Activated CD8-positive, alpha-beta memory T cell treated with anti-CD3 and anti-CD28 coated beads, Interleukin-2, amount 50 U/mL, for 24 hours (primary cell): ENCODE measurements around the gene PIK3CD.
"Not testable (repeated sequence)": the region's sequence is repeated elsewhere in the genome, so short reads cannot be mapped to it uniquely, and the experiment has no call there.

Experiments
- DNase-seq: peaks from one replicate; pipeline ENCODE4 v3.0.0-alpha.2; 2020; ENCODE audit errors: extremely low read depth

Gene PIK3CD

DNA sequence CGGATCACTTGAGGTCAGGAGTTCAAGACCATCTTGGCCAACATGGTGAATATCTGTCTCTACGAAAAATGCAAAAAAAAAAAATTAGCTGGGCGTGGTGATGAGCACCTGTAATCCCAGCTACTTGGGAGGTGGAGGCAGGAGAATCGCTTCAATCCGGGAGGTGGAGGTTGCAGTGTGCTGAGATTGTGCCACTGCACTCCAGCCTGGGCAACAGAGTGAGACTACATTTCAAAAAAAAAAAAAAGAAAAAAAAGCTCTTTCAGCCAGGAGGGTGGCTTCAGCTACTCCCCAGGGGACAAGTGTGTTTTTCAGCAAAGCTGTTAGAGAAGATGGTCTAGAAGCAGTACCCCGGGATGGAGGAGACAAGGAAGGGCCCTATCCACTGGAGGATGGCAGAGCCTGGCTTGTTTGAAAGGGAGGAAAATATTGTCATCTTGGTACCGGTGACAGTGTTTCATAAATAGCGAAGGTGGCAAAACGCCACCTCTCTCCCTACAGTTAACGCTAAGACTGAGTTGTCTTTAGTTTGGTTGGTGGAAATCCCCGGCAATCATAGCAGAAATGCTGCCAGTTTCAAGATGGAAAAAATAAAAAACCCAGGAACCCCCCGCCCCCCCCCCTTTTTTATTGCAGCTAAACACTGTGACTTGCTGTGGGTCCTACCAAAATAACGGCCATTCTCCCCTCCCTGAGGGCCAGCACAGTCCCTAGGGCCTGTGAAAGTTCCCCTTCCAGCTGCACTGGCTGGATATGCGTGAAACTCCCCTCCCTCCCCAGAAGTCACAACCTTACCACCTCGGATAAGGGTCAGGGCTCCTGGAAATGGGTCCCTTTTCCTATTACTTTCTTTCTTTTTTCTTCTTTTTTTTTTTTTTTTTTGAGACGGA is 3.5 kb downstream of the PIK3CD start:
- DNase-seq: peak; percentile 38

DNA sequence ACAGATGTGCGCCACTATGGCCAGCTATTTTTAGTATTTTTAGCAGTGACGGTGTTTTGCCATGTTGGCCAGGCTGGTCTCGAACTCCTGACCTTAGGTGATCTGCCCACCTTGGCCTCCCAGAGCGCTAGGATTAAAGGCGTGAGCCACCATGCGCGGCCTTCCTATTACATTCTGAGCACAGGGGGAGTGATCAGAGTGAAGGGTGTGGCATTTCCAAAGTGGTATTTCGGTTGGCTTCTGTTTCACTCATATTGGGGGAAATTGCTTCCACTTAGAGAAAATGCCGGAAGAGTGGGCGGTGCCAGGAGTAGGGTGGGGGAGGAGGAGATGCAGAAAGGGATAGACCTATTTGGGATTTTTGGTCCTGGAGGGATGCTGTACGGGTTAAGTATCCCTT is 4.3 kb downstream of the PIK3CD start:
- DNase-seq: no peak

DNA sequence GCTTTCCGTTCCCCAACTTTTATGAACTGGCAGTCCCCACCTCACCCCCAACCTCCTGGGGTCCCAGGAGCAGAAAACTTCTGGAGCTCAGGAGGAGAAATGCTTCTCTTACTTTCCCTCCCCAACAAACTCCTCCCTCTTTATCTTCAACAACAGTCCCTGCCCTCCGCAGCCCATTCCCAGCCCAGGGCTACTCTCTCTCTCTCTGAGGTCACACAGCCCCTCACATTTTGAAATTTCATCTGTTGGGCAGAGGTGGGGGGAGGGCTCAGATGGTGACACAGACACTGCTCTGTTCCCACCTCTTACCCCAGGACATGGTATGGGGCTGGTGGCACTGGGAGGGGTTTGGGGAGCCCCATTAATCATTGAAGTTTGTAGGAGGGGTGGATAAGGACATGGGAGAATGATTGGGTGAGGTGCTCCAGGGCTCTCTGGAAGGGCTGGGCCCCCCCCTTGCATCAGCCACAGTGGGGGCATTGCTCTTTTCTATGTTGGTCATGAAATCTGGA is 6.0 kb downstream of the PIK3CD start:
- DNase-seq: no peak

DNA sequence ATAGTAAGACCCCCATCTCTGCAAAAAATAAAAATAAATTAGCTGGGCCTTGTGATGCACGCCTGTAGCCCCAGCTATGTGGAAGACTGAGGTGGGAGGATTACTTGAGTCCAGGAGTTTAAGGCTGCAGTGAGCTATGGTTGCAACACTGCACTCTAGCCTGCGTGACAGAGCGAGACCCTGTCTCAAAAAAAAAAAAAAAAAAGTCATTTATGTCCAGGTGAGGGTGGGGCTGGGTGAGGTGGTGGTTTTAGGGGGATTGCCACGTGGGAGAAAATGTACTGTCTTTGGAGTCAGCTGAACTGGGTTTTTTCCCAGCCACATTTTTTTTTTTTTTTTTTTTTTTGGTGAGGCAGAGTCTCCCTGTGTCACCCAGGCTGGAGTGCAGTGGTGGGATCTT is 6.7 kb downstream of the PIK3CD start:
- DNase-seq: no peak

DNA sequence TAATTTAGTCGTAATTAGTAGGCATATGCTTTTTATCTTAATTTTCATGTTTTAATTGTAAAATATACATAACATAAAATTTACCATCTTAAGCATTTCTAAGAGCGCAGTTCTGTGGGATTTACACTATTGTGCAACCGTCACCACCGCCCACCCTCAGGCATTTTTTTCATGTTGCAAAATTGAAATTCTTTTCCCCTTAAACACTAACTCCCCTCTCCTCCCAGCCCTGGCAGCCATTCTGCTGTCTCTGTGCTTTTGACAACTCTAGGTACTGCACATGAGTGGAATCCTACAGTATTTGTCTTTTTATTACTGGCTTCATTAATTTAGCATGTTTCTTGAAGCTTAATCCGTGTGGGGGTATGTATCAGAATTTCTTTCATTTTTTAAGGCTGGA is 7.8 kb downstream of the PIK3CD start:
- no peak for DNase-seq

DNA sequence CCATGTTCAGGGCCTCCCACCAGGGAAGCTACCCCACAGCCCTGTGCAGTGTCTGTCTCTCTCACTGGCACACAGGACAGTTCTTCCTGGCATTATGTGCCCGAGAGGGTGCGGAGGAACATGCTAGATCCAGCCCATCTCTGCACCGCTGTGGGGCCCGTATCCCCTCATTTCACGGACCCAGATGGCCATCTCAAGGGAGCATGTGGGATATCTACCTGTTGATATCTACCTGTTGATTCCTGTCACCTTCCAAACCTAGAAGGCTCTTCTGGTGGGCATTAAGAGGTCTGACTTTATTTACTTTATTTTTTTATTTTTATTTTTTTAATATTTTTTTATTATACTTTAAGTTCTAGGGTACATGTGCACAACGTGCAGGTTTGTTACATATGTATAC is 11.7 kb downstream of the PIK3CD start:
- DNase-seq: no peak

DNA sequence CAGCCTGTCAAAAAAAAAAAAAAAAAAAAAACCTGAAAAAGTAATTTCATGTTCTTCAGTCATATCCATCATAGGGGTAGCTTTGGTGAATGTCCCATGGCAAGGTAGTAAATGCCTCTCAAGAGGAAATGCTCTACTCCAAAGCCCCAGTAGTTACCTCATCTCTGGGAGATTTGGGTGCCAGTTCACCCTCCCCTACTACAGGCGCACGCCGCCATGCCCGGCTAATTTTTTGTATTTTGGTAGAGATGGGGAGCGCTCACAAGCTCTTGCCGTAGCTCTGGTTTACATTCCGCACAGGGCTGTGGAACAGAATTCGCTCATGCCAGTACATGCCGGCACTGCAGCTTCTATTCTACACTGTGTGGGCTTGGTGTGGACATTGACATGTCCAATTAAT is 13.7 kb downstream of the PIK3CD start:
- DNase-seq: no peak

DNA sequence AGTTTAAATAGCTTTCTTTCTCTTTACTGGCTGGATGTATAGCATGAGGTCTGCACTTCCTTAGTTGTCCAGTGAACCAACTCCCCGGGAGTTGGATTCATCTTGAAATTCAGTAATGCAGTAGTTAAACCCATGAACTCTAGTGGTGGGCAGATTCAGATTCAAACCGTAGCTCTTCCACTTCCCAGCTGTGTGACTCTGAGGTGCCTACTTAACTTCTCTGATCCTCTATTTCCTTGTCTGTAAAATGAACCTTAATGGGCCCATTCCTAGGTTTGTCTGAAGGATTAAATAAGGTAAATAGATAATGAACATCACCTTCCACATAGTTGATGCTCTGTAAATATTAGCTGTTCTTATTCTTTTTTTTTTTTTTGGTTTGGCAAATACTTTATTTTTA is 16.5 kb downstream of the PIK3CD start:
- no peak for DNase-seq

DNA sequence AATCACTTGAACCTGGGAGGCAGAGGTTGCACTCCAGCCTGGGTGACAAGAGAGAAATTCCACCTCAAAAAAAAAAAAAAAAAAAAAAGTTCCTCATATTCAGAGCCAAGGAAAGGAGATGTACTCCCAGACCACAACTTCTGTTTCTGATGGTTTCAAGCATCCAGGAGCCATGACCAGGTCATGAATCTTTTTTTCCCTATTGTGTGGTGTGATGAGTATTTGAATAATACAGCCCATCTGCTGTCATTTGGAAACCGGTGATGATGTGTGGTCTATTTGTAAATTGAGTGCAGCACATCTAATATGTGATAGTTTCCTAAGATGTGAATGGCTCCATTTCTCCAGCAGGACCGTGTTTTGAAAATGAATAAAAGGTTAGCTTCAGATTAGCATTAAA is 18.6 kb downstream of the PIK3CD start:
- no peak for DNase-seq

DNA sequence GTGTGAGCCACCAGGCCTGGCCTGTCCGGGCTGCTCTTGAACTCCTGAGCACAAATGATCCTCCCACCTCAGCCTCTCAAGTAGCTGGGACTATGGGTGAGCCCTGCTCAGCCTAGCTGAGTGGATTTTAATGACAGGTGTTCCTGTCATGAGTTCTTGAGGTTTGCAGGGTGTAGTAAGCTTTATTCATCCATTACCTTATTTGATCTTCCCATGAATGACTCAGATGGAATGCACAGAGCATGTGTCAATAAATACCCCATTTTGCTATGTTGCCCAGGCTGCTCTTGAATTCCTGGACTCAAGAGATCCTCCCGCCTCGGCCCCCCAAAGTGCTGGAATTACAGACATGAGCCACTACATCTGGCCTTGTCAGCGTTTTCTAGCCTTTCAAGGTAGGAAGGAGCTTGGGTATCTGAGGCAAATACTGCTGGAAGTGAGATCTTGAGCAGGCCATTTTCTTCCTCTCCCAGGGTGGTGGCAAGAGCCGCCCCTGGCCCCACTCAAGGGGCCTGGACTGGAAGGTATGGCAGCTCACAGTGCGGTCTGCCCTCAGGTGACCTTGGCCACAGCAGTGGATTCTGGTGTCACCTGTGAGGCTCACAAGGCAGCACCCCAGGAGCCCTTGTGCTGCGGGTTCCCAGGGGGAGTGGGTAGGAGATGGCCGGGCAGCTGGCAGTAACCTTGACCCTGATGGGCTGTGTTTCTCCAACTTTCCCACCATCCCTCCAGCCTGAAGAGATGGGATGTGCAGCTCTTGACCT is 20.0 kb downstream of the PIK3CD start:
- no peak for DNase-seq

DNA sequence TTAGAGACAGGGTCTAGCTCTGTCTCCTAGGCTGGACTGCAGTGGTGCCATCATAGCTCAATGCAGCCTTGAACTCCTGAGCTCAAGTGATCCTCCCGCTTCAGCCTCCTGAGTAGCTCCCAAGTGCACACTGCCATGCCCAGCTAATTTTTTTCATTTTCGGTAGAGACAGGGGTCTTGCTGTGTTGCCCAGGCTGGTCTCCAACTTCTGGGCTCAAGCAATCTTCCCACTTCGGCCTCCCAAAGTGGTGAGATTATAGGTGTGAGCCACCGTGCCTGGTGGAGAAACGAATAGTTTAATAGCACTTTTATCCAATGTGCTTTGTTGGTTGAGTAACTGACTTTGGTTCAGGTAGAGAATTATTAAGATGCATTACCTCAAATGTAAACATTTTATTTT is 20.9 kb downstream of the PIK3CD start:
- DNase-seq: no peak

DNA sequence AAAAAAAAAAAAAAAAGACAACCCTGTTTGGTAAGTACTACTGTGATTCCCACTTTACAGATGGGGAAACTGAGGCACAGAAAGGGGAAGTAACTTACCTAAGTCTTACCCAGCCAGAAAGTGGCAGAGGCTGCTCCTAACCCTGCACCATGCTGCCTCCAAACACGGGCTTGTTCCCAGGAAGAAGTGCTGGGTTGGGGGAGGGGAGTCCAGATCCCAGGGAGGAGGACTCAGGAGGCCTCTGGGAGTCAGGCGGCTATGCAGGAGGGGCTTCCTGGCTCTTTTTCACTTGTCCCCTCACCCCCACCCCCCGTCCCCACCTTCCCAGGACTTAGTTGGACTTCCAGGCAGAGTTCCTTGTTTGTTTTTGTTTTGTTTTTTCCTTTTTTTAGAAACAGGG is 23.9 kb downstream of the PIK3CD start:
- DNase-seq: no peak

DNA sequence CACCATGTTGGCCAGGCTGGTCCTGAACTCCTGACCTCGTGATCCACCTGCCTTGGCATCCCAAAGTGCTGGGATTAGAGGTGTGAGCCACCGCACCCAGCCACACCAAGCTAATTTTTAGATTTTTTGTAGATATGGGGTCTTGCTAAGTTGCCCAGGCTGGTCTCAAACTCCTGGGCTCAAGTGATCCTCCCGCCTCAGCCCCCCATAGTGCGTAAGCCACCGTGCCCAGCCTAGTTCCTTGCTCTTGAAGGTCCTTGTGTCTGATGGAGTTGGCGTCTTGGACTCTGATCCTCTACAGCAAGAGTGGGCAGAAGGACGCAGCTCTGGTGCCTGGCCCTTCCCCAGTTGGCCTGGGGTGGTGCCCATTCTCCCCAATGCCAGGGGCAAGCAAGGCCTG is 24.6 kb downstream of the PIK3CD start:
- DNase-seq: not testable (repeated sequence)

DNA sequence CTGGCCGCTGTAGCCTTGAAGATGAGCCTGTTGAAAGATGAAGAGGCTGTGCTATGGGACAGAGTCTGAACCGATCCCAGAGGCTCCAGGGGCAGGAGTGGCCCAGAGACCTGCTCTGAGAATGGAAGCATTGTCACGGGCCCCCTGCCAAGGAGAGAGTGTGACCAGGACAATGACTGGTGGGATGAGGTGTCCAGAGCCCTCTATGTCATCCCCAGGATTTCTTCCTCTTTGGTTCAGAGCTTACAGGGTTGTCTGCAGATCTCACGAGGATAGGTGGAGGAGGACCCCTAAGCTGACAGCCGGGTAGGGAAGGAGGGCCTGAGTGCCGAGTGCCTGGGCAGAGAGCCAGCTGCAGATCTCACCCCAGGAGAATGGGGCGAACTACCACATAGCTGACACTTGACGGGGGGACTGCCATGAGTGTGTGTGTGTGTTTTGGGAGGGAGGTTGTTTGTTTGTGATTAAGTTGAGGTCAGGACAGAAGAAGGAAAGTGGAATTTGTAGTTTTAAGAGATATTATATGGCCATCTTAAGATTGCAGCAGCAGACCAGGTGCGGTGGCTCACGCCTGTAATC is 25.4 kb downstream of the PIK3CD start:
- DNase-seq: no peak

DNA sequence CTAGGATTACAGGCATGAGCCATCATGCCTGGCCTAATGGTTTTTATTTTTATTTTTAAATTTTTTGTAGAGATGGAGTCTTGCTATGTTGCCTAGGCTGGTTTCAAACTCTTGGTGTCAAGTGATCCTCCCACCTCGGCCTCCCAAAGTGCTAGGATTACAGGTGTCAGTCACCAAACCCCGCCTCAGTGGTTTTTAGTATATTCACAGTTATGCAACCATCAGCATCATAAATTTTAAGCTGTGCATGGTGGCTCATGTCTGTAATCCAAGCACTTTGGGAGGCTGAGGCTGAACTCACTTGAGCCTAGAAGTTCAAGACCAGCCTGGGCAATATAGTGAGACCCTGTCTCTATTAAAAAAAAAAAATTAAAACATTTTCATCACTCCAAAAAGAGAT is 28.6 kb downstream of the PIK3CD start:
- DNase-seq: no peak

DNA sequence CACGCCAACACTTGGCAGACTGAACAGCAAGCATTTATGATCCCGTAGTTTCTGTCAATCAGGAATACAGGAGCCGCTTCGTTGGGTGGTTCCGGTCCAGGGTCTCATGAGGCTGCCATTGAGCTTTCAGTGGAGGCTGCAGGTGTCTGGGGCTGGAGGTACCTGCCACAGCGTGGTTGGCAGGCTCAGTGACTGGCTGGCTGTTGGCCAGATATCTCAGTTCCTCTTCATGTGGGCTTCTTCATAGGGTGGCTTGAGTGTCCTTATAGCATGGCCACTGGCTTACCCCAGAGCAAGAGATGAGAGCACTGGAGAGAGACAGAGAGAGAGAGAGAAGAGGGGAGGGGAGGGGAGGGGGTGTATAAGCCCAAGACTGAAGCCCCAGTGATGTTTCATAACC is 29.3 kb downstream of the PIK3CD start:
- no peak for DNase-seq

DNA sequence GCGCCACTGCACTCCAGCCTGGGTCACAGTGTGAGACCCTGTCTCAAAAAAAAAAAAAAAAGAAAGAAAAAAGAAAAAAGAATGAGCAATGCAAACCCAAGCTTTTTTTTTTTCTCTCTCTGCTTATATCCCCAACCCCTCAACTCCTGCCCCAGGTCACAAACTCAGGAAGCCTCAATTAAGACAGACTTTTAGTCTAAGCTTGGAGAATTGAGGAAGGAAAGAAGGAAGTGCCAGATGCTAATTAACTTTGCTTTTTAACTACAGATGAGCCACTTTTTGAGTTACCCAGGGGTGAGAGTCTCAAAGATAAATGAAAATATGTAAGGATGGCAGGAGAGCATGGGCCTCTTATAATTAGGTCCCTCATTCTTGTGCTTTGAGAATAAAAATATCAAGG is 33.3 kb downstream of the PIK3CD start:
- DNase-seq: no peak

DNA sequence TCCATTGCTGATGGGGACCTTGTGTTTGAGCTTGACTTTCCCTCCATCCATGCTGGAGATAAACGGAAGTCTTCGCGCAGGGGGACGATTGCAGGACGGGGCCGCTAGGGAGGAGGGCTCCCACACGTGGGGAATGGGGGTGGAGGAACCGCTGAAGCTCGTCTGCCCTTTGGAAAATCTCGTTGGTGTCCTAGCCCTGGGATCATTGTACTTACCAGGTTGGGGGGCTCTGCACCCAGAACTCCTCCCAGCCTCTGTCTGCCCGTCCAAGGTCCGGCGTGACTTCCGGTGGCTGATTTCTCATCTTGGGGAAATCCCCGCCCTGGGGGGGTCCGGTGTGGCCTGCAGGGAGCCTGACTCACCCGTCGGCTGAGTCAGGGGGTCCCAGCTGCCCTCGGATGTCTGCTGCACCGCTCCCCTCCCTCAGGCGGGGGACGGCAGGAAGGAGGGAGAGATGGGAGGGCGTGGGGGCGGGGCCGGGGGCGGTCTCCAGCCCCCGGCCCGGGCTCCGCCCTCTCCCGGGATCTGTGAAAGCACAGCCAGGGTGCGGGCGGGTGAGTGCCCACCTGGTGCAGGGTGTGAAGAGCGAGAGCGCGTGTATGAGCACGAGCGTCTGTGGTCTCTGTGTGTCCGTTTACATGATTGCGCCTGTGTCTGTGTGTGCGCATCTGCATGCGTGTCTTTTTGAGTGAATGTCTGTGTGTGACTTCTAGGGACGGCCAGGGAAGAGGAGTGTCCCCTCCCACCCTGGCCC is 35.8 kb downstream of the PIK3CD start:
- DNase-seq: peak; percentile 36

DNA sequence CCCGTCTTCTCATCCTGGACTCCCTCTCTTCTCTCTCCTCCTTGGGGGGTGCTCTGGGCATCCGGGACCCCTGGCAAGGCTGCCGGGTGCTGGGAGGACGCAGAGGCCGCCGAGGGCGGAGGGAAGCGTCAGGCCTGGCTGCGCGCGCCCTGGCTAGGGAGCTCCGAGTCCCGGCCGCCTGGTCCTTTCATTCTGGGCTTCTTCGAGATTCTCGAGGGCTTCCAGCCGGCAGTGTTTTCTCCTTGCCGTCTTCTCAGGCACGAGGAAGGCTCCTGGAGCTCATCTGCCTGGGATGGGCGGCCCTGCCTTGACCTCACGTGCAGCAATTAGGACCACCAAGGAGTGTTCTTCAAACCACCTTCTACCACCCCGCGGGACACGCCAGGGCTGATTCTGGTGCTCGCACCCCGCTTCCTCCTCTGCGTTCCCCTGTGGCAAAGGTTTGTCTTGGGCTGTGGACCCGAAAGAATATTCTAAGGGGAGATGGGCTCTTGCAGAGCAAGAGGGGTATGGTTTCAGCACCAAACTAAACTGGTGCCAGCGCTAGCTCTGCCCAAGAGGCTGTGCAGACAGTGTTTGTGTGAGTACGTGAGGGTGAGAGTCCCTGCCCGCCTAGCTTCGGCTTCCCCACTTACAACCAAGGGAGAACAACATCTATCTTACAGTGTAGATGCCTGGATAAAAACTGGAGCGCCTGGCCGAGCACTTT is 36.5 kb downstream of the PIK3CD start:
- no peak for DNase-seq

DNA sequence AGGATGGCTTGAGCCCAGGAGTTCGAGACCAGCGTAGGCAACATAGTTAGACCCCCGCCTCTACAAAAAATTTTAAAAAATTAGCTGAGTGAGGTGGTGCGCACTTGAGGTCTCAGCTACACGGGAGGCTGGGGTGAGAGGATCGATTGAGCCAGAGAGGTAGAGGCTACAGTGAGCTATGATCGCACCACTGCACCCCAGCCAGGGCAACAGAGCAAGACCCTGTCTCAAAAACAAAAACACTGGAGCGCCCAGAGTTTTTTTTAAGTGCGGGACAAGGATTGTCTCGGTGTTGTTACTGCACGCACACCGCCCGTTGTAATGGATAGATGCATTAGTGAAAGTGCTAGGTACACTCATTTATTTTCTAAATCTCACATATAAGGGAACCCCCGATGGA is 37.1 kb downstream of the PIK3CD start:
- DNase-seq: no peak

DNA sequence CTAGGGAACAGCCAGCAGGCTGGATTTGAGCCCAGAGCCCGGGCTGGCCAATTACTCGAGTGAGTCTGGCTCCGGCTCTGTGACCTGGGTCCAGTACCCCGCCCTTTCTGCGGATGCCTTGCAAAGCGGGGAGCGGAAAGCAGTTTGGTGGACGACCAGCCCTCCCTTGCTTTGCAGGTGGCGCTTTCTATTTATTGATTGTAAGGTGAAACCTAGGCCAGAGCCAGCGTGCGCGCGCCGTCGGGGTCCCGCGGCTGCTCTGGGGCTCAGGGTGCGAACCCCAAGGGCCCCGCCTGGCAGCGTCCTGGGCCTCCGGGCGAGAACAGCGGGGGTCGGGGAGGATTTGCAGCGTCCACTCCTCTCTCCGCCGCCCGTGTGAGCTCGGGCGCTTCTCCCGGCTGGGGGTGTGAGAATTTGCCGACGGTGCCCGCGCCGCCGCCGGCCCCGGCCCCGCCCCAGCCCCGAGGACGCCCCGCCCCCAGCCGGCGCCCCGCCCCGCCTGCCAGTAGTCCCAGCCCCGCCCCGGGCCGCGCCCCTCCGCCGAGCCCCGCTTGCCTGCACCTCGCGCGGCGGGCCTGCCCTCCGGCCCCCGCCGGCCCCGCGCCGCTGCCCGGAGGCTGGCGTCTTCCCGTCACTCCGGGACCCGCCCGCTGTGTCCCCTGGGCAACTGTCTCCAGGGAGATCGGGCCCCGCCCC is 37.6 kb downstream of the PIK3CD start:
- DNase-seq: peak; percentile 45
